ENCODE measurements around the gene MYPOP.

- TF ChIP-seq CTCF (IDR thresholded peaks at IDR 0.05) (peak; percentile 73 to 95 (median 83)), POLR2A (IDR thresholded peaks at IDR 0.05) (no peak)
These were observed 19.5 kb downstream of the MYPOP start for GRCh38 chr19:45882652-45883585.

All from heart left ventricle (tissue), 13 donors.